WTC11 (cell line): ENCODE results near the gene MAPK12. TPM values are rescaled to one million over a fixed set of nuclear protein-coding genes. Genes with fewer than 3 reads are reported as not detected.

ENCODE experiments used
- ATAC-seq: fragments of 200-7000 bp; cut with Tn5 transposase; 2 replicates; pipeline ENCODE4 v1.10.0; 2021; ENCODE audit warnings: mild to moderate bottlenecking, moderate library complexity
- CTCF ChIA-PET: fragments of 300-600 bp; sonication (Branson Sonifier 250); formaldehyde crosslinking; loops from one replicate; lab custom pipeline; 2021; ENCODE audit warnings: antibody characterized with exemption; lab: Charles Lee
- POLR2A ChIA-PET: fragments of 350-600 bp; sonication (Branson Sonifier 250); formaldehyde crosslinking; loops from one replicate; lab custom pipeline; 2021; ENCODE audit warnings: antibody characterized with exemption; lab: Charles Lee
- DNase-seq: peaks from one replicate; pipeline ENCODE4 v3.0.0; 2021; ENCODE audit warnings: low spot score
- H3K27ac Mint-ChIP-seq: 2 replicates; pipeline ENCODE4 v1.8.0; 2021; ENCODE audit warnings: mixed read lengths
- H3K27me3 Mint-ChIP-seq: 2 replicates; pipeline ENCODE4 v1.8.0; 2021; ENCODE audit warnings: low read depth, mild to moderate bottlenecking, moderate library complexity, mixed read lengths
- H3K36me3 Mint-ChIP-seq: 2 replicates; pipeline ENCODE4 v1.8.0; 2021; ENCODE audit warnings: mixed read lengths
- H3K4me1 Mint-ChIP-seq: 2 replicates; pipeline ENCODE4 v1.8.0; 2022; ENCODE audit warnings: mixed read lengths
- H3K4me3 Mint-ChIP-seq: 2 replicates; pipeline ENCODE4 v1.8.0; 2021; ENCODE audit warnings: mild to moderate bottlenecking, moderate library complexity, mixed read lengths
- H3K9me3 Mint-ChIP-seq: 2 replicates; pipeline ENCODE4 v1.8.0; 2021; ENCODE audit warnings: mixed read lengths
- ATF3 ChIP-seq: sonication (generic); formaldehyde crosslinking; conservative IDR thresholded peaks from 2 replicates; pipeline ENCODE4 v1.8.1; 2022; ENCODE audit warnings: mild to moderate bottlenecking, missing genetic modification reagents
- CREB1 ChIP-seq: sonication (generic); formaldehyde crosslinking; IDR thresholded peaks from 2 replicates; pipeline ENCODE4 v1.8.0; 2023; ENCODE audit warnings: mild to moderate bottlenecking, missing genetic modification reagents
- E2F1 ChIP-seq: sonication (generic); formaldehyde crosslinking; IDR thresholded peaks from 2 replicates; pipeline ENCODE4 v1.8.0; 2022; ENCODE audit warnings: mild to moderate bottlenecking, missing genetic modification reagents
- FOXK1 ChIP-seq: sonication (generic); formaldehyde crosslinking; IDR thresholded peaks from 2 replicates; pipeline ENCODE4 v1.8.0; 2022; ENCODE audit warnings: mild to moderate bottlenecking, moderate library complexity, missing genetic modification reagents
- FOXP1 ChIP-seq: sonication (generic); formaldehyde crosslinking; IDR thresholded peaks from 2 replicates; pipeline ENCODE4 v1.8.0; 2022; ENCODE audit warnings: missing genetic modification reagents, mild to moderate bottlenecking, moderate library complexity, borderline replicate concordance
- NR3C1 ChIP-seq: sonication (generic); formaldehyde crosslinking; conservative IDR thresholded peaks from 2 replicates; pipeline ENCODE4 v1.8.1; 2023; ENCODE audit warnings: low read depth, mild to moderate bottlenecking, missing genetic modification reagents
- PRDM15 ChIP-seq: sonication (generic); formaldehyde crosslinking; IDR thresholded peaks from 2 replicates; pipeline ENCODE4 v1.8.0; 2022; ENCODE audit warnings: missing genetic modification reagents
- SMAD4 ChIP-seq: sonication (generic); formaldehyde crosslinking; IDR thresholded peaks from 2 replicates; pipeline ENCODE4 v1.8.0; 2022; ENCODE audit warnings: mild to moderate bottlenecking, missing genetic modification reagents
- ZNF423 ChIP-seq: fragments of 250-450 bp; sonication (Bioruptor Pico); IDR thresholded peaks from 2 replicates; pipeline ENCODE4 v2.1.2; 2022; ENCODE audit warnings: mild to moderate bottlenecking, moderate library complexity
- total RNA-seq: library from RNA; stranded (reverse); gene quantifications from 3 replicates; pipeline ENCODE4 v1.2.3, GENCODE V29; 2021
- TF ChIP-seq, protein P1 (sequence below): sonication (generic); formaldehyde crosslinking; IDR thresholded peaks from 2 replicates; pipeline ENCODE4 v1.8.1; 2023; ENCODE audit warnings: mild to moderate bottlenecking, missing genetic modification reagents, borderline replicate concordance
- TF ChIP-seq, protein P2 (sequence below): sonication (generic); formaldehyde crosslinking; IDR thresholded peaks from 2 replicates; pipeline ENCODE4 v1.8.0; 2022; ENCODE audit warnings: mild to moderate bottlenecking, missing genetic modification reagents
- TF ChIP-seq, protein P3 (sequence below): sonication (generic); formaldehyde crosslinking; IDR thresholded peaks from 2 replicates; pipeline ENCODE4 v1.8.1; 2023; ENCODE audit warnings: mild to moderate bottlenecking, missing genetic modification reagents, moderate library complexity
- TF ChIP-seq, protein P4 (sequence below): sonication (generic); formaldehyde crosslinking; IDR thresholded peaks from 2 replicates; pipeline ENCODE4 v1.8.0; 2022; ENCODE audit warnings: mild to moderate bottlenecking, missing genetic modification reagents

Gene MAPK12
- total RNA-seq, 1 experiment from 2014 or later, result 31.0 TPM

- TF ChIP-seq, protein P1, sequence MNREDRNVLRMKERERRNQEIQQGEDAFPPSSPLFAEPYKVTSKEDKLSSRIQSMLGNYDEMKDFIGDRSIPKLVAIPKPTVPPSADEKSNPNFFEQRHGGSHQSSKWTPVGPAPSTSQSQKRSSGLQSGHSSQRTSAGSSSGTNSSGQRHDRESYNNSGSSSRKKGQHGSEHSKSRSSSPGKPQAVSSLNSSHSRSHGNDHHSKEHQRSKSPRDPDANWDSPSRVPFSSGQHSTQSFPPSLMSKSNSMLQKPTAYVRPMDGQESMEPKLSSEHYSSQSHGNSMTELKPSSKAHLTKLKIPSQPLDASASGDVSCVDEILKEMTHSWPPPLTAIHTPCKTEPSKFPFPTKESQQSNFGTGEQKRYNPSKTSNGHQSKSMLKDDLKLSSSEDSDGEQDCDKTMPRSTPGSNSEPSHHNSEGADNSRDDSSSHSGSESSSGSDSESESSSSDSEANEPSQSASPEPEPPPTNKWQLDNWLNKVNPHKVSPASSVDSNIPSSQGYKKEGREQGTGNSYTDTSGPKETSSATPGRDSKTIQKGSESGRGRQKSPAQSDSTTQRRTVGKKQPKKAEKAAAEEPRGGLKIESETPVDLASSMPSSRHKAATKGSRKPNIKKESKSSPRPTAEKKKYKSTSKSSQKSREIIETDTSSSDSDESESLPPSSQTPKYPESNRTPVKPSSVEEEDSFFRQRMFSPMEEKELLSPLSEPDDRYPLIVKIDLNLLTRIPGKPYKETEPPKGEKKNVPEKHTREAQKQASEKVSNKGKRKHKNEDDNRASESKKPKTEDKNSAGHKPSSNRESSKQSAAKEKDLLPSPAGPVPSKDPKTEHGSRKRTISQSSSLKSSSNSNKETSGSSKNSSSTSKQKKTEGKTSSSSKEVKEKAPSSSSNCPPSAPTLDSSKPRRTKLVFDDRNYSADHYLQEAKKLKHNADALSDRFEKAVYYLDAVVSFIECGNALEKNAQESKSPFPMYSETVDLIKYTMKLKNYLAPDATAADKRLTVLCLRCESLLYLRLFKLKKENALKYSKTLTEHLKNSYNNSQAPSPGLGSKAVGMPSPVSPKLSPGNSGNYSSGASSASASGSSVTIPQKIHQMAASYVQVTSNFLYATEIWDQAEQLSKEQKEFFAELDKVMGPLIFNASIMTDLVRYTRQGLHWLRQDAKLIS (CRISPR knock-in tag), result no peak
- TF ChIP-seq FOXK1 (CRISPR knock-in tag) (no peak), FOXP1 (CRISPR knock-in tag) (no peak), E2F1 (no peak), ATF3 (CRISPR knock-in tag) (no peak), PRDM15 (CRISPR knock-in tag) (no peak), CREB1 (CRISPR knock-in tag) (no peak), SMAD4 (CRISPR knock-in tag) (no peak)
- TF ChIP-seq, protein P2, sequence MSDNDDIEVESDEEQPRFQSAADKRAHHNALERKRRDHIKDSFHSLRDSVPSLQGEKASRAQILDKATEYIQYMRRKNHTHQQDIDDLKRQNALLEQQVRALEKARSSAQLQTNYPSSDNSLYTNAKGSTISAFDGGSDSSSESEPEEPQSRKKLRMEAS (CRISPR knock-in tag), result no peak
- TF ChIP-seq, protein P3, sequence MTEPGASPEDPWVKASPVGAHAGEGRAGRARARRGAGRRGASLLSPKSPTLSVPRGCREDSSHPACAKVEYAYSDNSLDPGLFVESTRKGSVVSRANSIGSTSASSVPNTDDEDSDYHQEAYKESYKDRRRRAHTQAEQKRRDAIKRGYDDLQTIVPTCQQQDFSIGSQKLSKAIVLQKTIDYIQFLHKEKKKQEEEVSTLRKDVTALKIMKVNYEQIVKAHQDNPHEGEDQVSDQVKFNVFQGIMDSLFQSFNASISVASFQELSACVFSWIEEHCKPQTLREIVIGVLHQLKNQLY (CRISPR knock-in tag), result no peak
Measured at GRCh38 chr22:50264946-50265669, 3.6 kb upstream of the MAPK12 start (continued).

DNA sequence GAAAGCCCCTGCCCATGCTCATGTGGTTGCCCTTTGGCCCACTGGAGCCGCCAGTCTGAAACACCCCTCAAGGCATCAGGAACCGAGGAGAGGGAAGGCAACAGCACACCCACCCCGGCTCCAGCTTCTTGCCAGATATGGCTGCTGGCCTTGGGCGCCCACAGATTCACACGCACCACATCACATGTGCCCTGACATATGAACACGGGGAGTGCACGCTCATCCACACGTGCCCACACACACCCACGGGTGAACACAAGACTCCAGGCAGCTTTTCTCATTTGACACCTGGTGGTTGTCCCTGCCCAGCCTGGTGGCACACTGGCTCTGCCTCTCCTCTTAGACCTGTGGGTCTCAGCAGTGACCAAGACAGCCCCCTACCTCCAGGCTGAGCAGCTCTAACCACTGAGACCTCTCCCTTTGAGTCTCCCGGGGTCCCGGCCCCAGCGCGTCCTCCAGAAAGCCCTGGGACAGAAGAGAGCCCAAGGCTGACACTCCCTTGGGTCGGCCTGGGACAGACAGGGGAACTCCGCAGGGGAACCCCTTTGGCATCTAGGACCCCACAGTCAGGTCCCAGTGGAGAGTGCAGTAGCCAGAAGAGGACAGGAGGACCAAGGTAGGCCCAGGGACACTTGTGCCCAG, 2.7 kb upstream of the MAPK12 start:
- Mint-ChIP-seq H3K4me3 (no peak overlapping the region), H3K36me3 (no peaks in the 10 kb centered on the region), H3K4me1 (peaks cover 8% of the 10 kb centered on the region), H3K27ac (no peak overlapping the region), H3K9me3 (no peaks in the 10 kb centered on the region), H3K27me3 (peaks cover 40% of the 10 kb centered on the region)
- DNase-seq (no peak), ATAC-seq (no peak)
- ChIA-PET POLR2A (no interaction called here), CTCF (interaction anchor here (0.9 to 3.7 kb wide), 3 partner anchors 8 to 77 kb away, joined by 3 to 21 read pairs (median 3); no protein-coding TSS in a partner anchor)
- TF ChIP-seq NR3C1 (CRISPR knock-in tag) (no peak), ZNF423 (CRISPR knock-in tag) (no peak)
- TF ChIP-seq, protein P4, sequence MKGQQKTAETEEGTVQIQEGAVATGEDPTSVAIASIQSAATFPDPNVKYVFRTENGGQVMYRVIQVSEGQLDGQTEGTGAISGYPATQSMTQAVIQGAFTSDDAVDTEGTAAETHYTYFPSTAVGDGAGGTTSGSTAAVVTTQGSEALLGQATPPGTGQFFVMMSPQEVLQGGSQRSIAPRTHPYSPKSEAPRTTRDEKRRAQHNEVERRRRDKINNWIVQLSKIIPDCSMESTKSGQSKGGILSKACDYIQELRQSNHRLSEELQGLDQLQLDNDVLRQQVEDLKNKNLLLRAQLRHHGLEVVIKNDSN (CRISPR knock-in tag), result no peak
- TF ChIP-seq, all 79 proteins: peak for 0
